ENCODE data around the gene PADI3. TPM values are rescaled to one million over a fixed set of nuclear protein-coding genes. Genes with fewer than 3 reads are reported as not detected.

Gene PADI3
- total and polyA plus RNA-seq, 9 of the 15 experiments (the other 6 are each of a cell fraction or from before 2014, with no cell fraction given), result not detected

GRCh38 chr1:17270891-17271765, 22.2 kb downstream of the PADI3 start:
- Histone ChIP-seq H3K4me1 (replicated peaks in 1 of 2; ENCODE audit: control insufficient read depth in 2 of 2, insufficient read depth in 2 of 2, low read length in 2 of 2) (no peaks in the 10 kb centered on the region), H3K9me1 (ENCODE audit: control insufficient read depth, insufficient read depth, low read length) (peaks cover 5% of the 10 kb centered on the region), H3K79me2 (ENCODE audit: control insufficient read depth, insufficient read depth, low read length) (no peaks in the 10 kb centered on the region), H2AFZ (ENCODE audit: low read depth, low read length) (no peak overlapping the region), H3K27me3 (ENCODE audit: control insufficient read depth in 2 of 2, insufficient read depth in 2 of 2, low read length in 2 of 2) (peaks cover 3 to 42% of the 10 kb centered on the region in 2 experiments; a peak in 3 of 5 replicates), H3K27ac (ENCODE audit: extremely low read depth, low read depth, low read length) (no peak overlapping the region), H4K20me1 (replicated peaks; ENCODE audit: control insufficient read depth, insufficient read depth, low read length) (peaks cover 7% of the 10 kb centered on the region), H3K9ac (ENCODE audit: insufficient read depth in 1 of 2, low read depth in 2 of 2, low read length in 2 of 2) (0 out of 4 replicates have a peak overlapping the region, but pooled peaks of 1 of the 2 experiments have one; percentile 36), H3K36me3 (ENCODE audit: control insufficient read depth, insufficient read depth, low read length) (no peaks in the 10 kb centered on the region), H3K9me3 (replicated peaks; ENCODE audit: control insufficient read depth, insufficient read depth, low read depth, low read length) (no peaks in the 10 kb centered on the region), H3K4me2 (ENCODE audit: insufficient read depth, low read length) (no peak overlapping the region), H3K4me3 (no peak overlapping the region)
- no peak for FAIRE-seq
- no peak for DNase-seq (ENCODE audit: extremely low read depth in 1 of 4, low spot score in 3 of 4)
- WGBS (ENCODE audit: insufficient coverage, low coverage, missing lambda C conversion rate), result 2% methylated on average over 23 of the region's 23 CpGs
- in situ Hi-C loops (cut with MboI) (no loop called here), intact Hi-C loops (cut with micrococcal nuclease) (no loop called here)
- TF ChIP-seq CEBPB (tag; IDR thresholded peaks at IDR 0.05), result no peak
- TF ChIP-seq ZNF696 (CRISPR knock-in tag; conservative IDR thresholded peaks at IDR 0.05), result no peak
- TF ChIP-seq BCL6 (CRISPR knock-in tag; IDR thresholded peaks at IDR 0.05), result no peak
- no peak for ATAC-seq
- CTCF ChIA-PET (ENCODE audit: low intra/inter-chr PET ratio), result no interaction called here
- BruUV-seq (replicated peaks), result no TSS peak
- POLR2A ChIA-PET, result interaction anchor here (0.6 to 1.8 kb wide), 5 partner anchors 10 to 321 kb away, joined by 3 to 6 read pairs (median 3); no protein-coding TSS in a partner anchor

- Histone ChIP-seq H3K4me2 (ENCODE audit: insufficient read depth, low read length) (no peak overlapping the region), H3K4me1 (replicated peaks in 1 of 2; ENCODE audit: control insufficient read depth in 2 of 2, insufficient read depth in 2 of 2, low read length in 2 of 2) (no peaks in the 10 kb centered on the region), H4K20me1 (replicated peaks; ENCODE audit: control insufficient read depth, insufficient read depth, low read length) (peaks cover 7% of the 10 kb centered on the region), H3K9me1 (ENCODE audit: control insufficient read depth, insufficient read depth, low read length) (peaks cover 5% of the 10 kb centered on the region), H3K27ac (ENCODE audit: extremely low read depth, low read depth, low read length) (no peak overlapping the region), H3K79me2 (ENCODE audit: control insufficient read depth, insufficient read depth, low read length) (no peaks in the 10 kb centered on the region), H3K4me3 (no peak overlapping the region), H3K27me3 (ENCODE audit: control insufficient read depth in 2 of 2, insufficient read depth in 2 of 2, low read length in 2 of 2) (peaks cover 3 to 49% of the 10 kb centered on the region in 2 experiments; a peak in 4 of 5 replicates), H3K36me3 (ENCODE audit: control insufficient read depth, insufficient read depth, low read length) (no peaks in the 10 kb centered on the region), H3K9ac (ENCODE audit: insufficient read depth in 1 of 2, low read depth in 2 of 2, low read length in 2 of 2) (no peak overlapping the region), H3K9me3 (replicated peaks; ENCODE audit: control insufficient read depth, insufficient read depth, low read depth, low read length) (no peaks in the 10 kb centered on the region), H2AFZ (ENCODE audit: low read depth, low read length) (no peak overlapping the region)
- ATAC-seq, result no peak
- no peak for FAIRE-seq
- intact Hi-C loops (cut with micrococcal nuclease), result no loop called here
- no peak for DNase-seq (ENCODE audit: extremely low read depth in 1 of 4, low spot score in 3 of 4)
- CTCF ChIA-PET (ENCODE audit: low intra/inter-chr PET ratio), result no interaction called here
- BruUV-seq (replicated peaks), result no TSS peak
- POLR2A ChIA-PET, result interaction anchor here (0.7 to 1.8 kb wide), 3 partner anchors 9 to 320 kb away, joined by 3 to 6 read pairs (median 3); no protein-coding TSS in a partner anchor
- in situ Hi-C loops (cut with MboI), result no loop called here
- whole genome bisulfite sequencing (ENCODE audit: insufficient coverage, low coverage, missing lambda C conversion rate), result 0% methylated on average over 6 of the region's 6 CpGs
- TF ChIP-seq PYGO2 (tag; IDR thresholded peaks at IDR 0.05) (no peak), BCOR (IDR thresholded peaks at IDR 0.05) (no peak), PTBP1 (IDR thresholded peaks at IDR 0.05; ENCODE audit: low read depth, low read length) (no peak), CTCFL (IDR thresholded peaks at IDR 0.05; ENCODE audit: borderline replicate concordance, insufficient read depth, low read depth, low read length, poor library complexity, severe bottlenecking) (no peak), NRF1 (conservative IDR thresholded peaks at IDR 0.05 in 1 of 2, IDR thresholded peaks at IDR 0.05 in 1 of 2) (peak in 1 of 2 experiments; percentile 34; a peak in 1 of 4 replicates), SRSF9 (IDR thresholded peaks at IDR 0.05; ENCODE audit: borderline replicate concordance, low read depth, low read length) (no peak), FOXO4 (CRISPR knock-in tag; IDR thresholded peaks at IDR 0.05) (no peak)
Observed at GRCh38 chr1:17272066-17272465, 23.2 kb downstream of the PADI3 start.
